ENCODE data around the gene MYO15B. TPM values are rescaled to one million over a fixed set of nuclear protein-coding genes. Genes with fewer than 3 reads are reported as not detected.
A peak's percentile ranks its signal among the peaks of the same experiment; 100 is the strongest.

The MYO15B gene
- total and polyA plus RNA-seq, 2 of the 13 experiments (the other 11 are each of a cell fraction or from before 2014, with no cell fraction given), result 2.8 to 8.1 TPM

GRCh38 chr17:75601057-75601987 is 13.7 kb downstream of the MYO15B start (continued):
- TF ChIP-seq ZNF12 (CRISPR knock-in tag; IDR thresholded peaks at IDR 0.05), result no peak
- no peak; the same call in 1 of the 2 replicates for TF ChIP-seq CBFB (CRISPR knock-in tag; IDR thresholded peaks at IDR 0.05)
- TF ChIP-seq ZC3H4 (CRISPR knock-in tag; IDR thresholded peaks at IDR 0.05; ENCODE audit: borderline replicate concordance), result no peak
- TF ChIP-seq TEAD2 (CRISPR knock-in tag; IDR thresholded peaks at IDR 0.05), result no peak
- TF ChIP-seq ZBED4 (CRISPR knock-in tag; IDR thresholded peaks at IDR 0.05; ENCODE audit: borderline replicate concordance), result no peak
- no peak for TF ChIP-seq JUND (CRISPR knock-in tag; IDR thresholded peaks at IDR 0.05)
- peak; percentile 73 for TF ChIP-seq ZMYM3 (CRISPR knock-in tag; IDR thresholded peaks at IDR 0.05)
- TF ChIP-seq KDM4B (CRISPR knock-in tag; IDR thresholded peaks at IDR 0.05), result no peak
- no peak for TF ChIP-seq ZNF761 (CRISPR knock-in tag; conservative IDR thresholded peaks at IDR 0.05)
- TF ChIP-seq MED13 (CRISPR knock-in tag; IDR thresholded peaks at IDR 0.05), result no peak
- peak; percentile 42; the same call in 1 of the 2 replicates for TF ChIP-seq ADNP (CRISPR knock-in tag; IDR thresholded peaks at IDR 0.05)
- TF ChIP-seq ZNF564 (CRISPR knock-in tag; IDR thresholded peaks at IDR 0.05), result no peak
- peak; percentile 36; the same call in 1 of the 2 replicates for TF ChIP-seq ZNF230 (CRISPR knock-in tag; IDR thresholded peaks at IDR 0.05)
- TF ChIP-seq SMAD9 (CRISPR knock-in tag; IDR thresholded peaks at IDR 0.05), result no peak
- no peak for TF ChIP-seq LRRFIP1 (CRISPR knock-in tag; conservative IDR thresholded peaks at IDR 0.05)
- no peak for TF ChIP-seq ZNF296 (CRISPR knock-in tag; conservative IDR thresholded peaks at IDR 0.05)
- no peak for TF ChIP-seq KDM6A (CRISPR knock-in tag; IDR thresholded peaks at IDR 0.05; ENCODE audit: low read depth)
- TF ChIP-seq SMYD3 (CRISPR knock-in tag; IDR thresholded peaks at IDR 0.05), result no peak
- TF ChIP-seq JARID2 (CRISPR knock-in tag; IDR thresholded peaks at IDR 0.05; ENCODE audit: insufficient replicate concordance), result no peak
- TF ChIP-seq ZNF432 (CRISPR knock-in tag; IDR thresholded peaks at IDR 0.05; ENCODE audit: borderline replicate concordance), result no peak
- peak; percentile 62; the same call in 1 of the 2 replicates for TF ChIP-seq THAP9 (CRISPR knock-in tag; IDR thresholded peaks at IDR 0.05; ENCODE audit: borderline replicate concordance)
- no peak for TF ChIP-seq ETV6 (CRISPR knock-in tag; conservative IDR thresholded peaks at IDR 0.05)

Measured in HepG2 (cell line).